H9 (cell line): ENCODE measurements around the gene CCDC148. TPM values are rescaled to one million over a fixed set of nuclear protein-coding genes. Genes with fewer than 3 reads are reported as not detected.

Experiments used
- DNase-seq: peaks from one replicate; pipeline ENCODE4 v3.0.0-alpha.2; 2017
- H2AFZ ChIP-seq: one replicate; pipeline ENCODE4 v1.6.1; 2013; ENCODE audit warnings: mild to moderate bottlenecking, low read length, control low read depth, moderate library complexity
- H2AK5ac ChIP-seq: 2 replicates; pipeline ENCODE4 v1.6.1; 2013; ENCODE audit warnings: low read length, control low read depth, mixed read lengths; ENCODE audit not compliant: insufficient read length
- H2BK120ac ChIP-seq: one replicate; pipeline ENCODE4 v1.6.1; 2013; ENCODE audit warnings: low read depth, mild to moderate bottlenecking, low read length, control low read depth, inconsistent platforms; ENCODE audit not compliant: poor library complexity, severe bottlenecking
- H2BK12ac ChIP-seq: 2 replicates; pipeline ENCODE4 v1.6.1; 2013; ENCODE audit warnings: low read length, control low read depth, mixed read lengths, low read depth; ENCODE audit not compliant: insufficient read length
- H2BK15ac ChIP-seq: 2 replicates; pipeline ENCODE4 v1.6.1; 2013; ENCODE audit warnings: low read depth, low read length, control low read depth
- H2BK20ac ChIP-seq: one replicate; pipeline ENCODE4 v1.6.1; 2013; ENCODE audit warnings: low read depth, mild to moderate bottlenecking, low read length, control low read depth, inconsistent platforms; ENCODE audit not compliant: poor library complexity, severe bottlenecking
- H2BK5ac ChIP-seq: 2 replicates; pipeline ENCODE4 v1.6.1; 2013; ENCODE audit warnings: low read length, control low read depth, mixed read lengths; ENCODE audit not compliant: insufficient read length
- H3K14ac ChIP-seq: 2 replicates; pipeline ENCODE4 v1.6.1; 2013; ENCODE audit warnings: low read length, control low read depth; ENCODE audit not compliant: insufficient read depth
- H3K18ac ChIP-seq: 2 replicates; pipeline ENCODE4 v1.6.1; 2013; ENCODE audit warnings: low read depth, mild to moderate bottlenecking, mixed read lengths, low read length, control low read depth; ENCODE audit not compliant: insufficient read length
- H3K23ac ChIP-seq: 2 replicates; pipeline ENCODE4 v1.6.1; 2013; ENCODE audit warnings: low read length, control low read depth, mixed read lengths, low read depth; ENCODE audit not compliant: insufficient read length
- H3K23me2 ChIP-seq: 2 replicates; pipeline ENCODE4 v1.6.1; 2013; ENCODE audit warnings: low read depth, mild to moderate bottlenecking, mixed read lengths, low read length, control low read depth; ENCODE audit not compliant: insufficient read length, poor library complexity, severe bottlenecking
- H3K27ac ChIP-seq: 2 replicates; pipeline ENCODE4 v1.5.1; 2013; ENCODE audit warnings: low read length, control low read depth, mixed read lengths, low read depth; ENCODE audit not compliant: insufficient read length
- H3K27me3 ChIP-seq: 2 replicates; pipeline ENCODE4 v1.6.1; 2013; ENCODE audit warnings: low read length, control low read depth, inconsistent platforms; ENCODE audit not compliant: insufficient read depth
- H3K4ac ChIP-seq: 2 replicates; pipeline ENCODE4 v1.6.1; 2013; ENCODE audit warnings: low read depth, mild to moderate bottlenecking, control low read depth, inconsistent platforms, low read length, moderate library complexity
- H3K4me1 ChIP-seq: 2 replicates; pipeline ENCODE4 v1.6.1; 2013; ENCODE audit warnings: low read length, control low read depth, inconsistent platforms; ENCODE audit not compliant: insufficient read depth
- H3K4me2 ChIP-seq: 2 replicates; pipeline ENCODE4 v1.6.1; 2013; ENCODE audit warnings: low read length, control low read depth, mixed read lengths; ENCODE audit not compliant: insufficient read length, insufficient read depth
- H3K56ac ChIP-seq: 2 replicates; pipeline ENCODE4 v1.6.1; 2013; ENCODE audit warnings: low read depth, mild to moderate bottlenecking, mixed read lengths, low read length, control low read depth; ENCODE audit not compliant: insufficient read length
- H3K79me1 ChIP-seq: 2 replicates; pipeline ENCODE4 v1.6.1; 2013; ENCODE audit warnings: low read depth, mild to moderate bottlenecking, moderate library complexity, low read length, control low read depth, inconsistent platforms; ENCODE audit not compliant: insufficient read depth, poor library complexity, severe bottlenecking
- H3K79me2 ChIP-seq: 2 replicates; pipeline ENCODE4 v1.6.1; 2013; ENCODE audit warnings: low read length, control low read depth, inconsistent platforms; ENCODE audit not compliant: insufficient read depth
- H3K9ac ChIP-seq: 2 replicates; pipeline ENCODE4 v1.6.1; 2013; ENCODE audit warnings: low read length, control low read depth, mixed read lengths; ENCODE audit not compliant: insufficient read length; ENCODE audit errors: extremely low read depth
- H3K9me3 ChIP-seq: one replicate; pipeline ENCODE4 v1.6.1; 2013; ENCODE audit warnings: low read depth, low read length, inconsistent platforms; ENCODE audit not compliant: control insufficient read depth
- H3T11ph ChIP-seq: one replicate; pipeline ENCODE4 v1.6.1; 2013; ENCODE audit warnings: mild to moderate bottlenecking, low read length, control low read depth, inconsistent platforms
- H4K20me1 ChIP-seq: one replicate; pipeline ENCODE4 v1.6.1; 2013; ENCODE audit not compliant: control insufficient read depth, insufficient read length, insufficient read depth
- H4K5ac ChIP-seq: 2 replicates; pipeline ENCODE4 v1.6.1; 2013; ENCODE audit warnings: low read depth, mild to moderate bottlenecking, mixed read lengths, low read length, control low read depth; ENCODE audit not compliant: insufficient read length
- H4K8ac ChIP-seq: replicated peaks from 2 replicates; pipeline ENCODE4 v1.6.1; 2013; ENCODE audit warnings: low read length, control low read depth, mixed read lengths, low read depth; ENCODE audit not compliant: insufficient read length
- H4K91ac ChIP-seq: 2 replicates; pipeline ENCODE4 v1.6.1; 2013; ENCODE audit warnings: low read depth, mild to moderate bottlenecking, moderate library complexity, mixed read lengths, low read length, control low read depth; ENCODE audit not compliant: insufficient read length
- H3K27ac Mint-ChIP-seq, 3 experiments: 2 replicates in 2 of 3; 3 replicates in 1 of 3; pipeline ENCODE4 v1.8.0; 2020 to 2021; ENCODE audit warnings: mixed read lengths in 3 of 3, mild to moderate bottlenecking in 1 of 3, moderate library complexity in 1 of 3
- H3K27me3 Mint-ChIP-seq: 2 replicates; pipeline ENCODE4 v1.8.0; 2021; ENCODE audit warnings: low read depth, mild to moderate bottlenecking, moderate library complexity, mixed read lengths
- H3K36me3 Mint-ChIP-seq, 3 experiments: 2 replicates in 2 of 3; 3 replicates in 1 of 3; pipeline ENCODE4 v1.8.0; 2020 to 2021; ENCODE audit warnings: low read depth in 3 of 3, mixed read lengths in 3 of 3; ENCODE audit not compliant: insufficient read depth in 1 of 3
- H3K4me1 Mint-ChIP-seq, 2 experiments: 2 replicates each; pipeline ENCODE4 v1.8.0; 2020; ENCODE audit warnings: mixed read lengths in 2 of 2
- H3K4me3 Mint-ChIP-seq, 2 experiments: 2 replicates in 1 of 2; 3 replicates in 1 of 2; pipeline ENCODE4 v1.8.0; 2020 to 2021; ENCODE audit warnings: mild to moderate bottlenecking in 2 of 2, mixed read lengths in 2 of 2, moderate library complexity in 1 of 2
- H3K9me3 Mint-ChIP-seq, 2 experiments: 2 replicates in 1 of 2; 3 replicates in 1 of 2; pipeline ENCODE4 v1.8.0; 2020; ENCODE audit warnings: mild to moderate bottlenecking in 2 of 2, mixed read lengths in 2 of 2, moderate library complexity in 1 of 2
- WGBS: extraction: QIAGEN DNeasy Blood & Tissue Kit; methylation state at CpG from one replicate; pipeline ENCODE4 v1.1.7; 2013; ENCODE audit warnings: missing lambda C conversion rate, low lambda C conversion rate, mixed read lengths; ENCODE audit not compliant: insufficient read length; ENCODE audit errors: extremely low coverage; 5-methylcytosine and 5-hydroxymethylcytosine counted together
- total RNA-seq: library from RNA; stranded (reverse); gene quantifications from 2 replicates; pipeline ENCODE4 v1.2.1, GENCODE V29; 2021
- TF ChIP-seq, protein P1 (sequence below): fragments of 200-600 bp; sonication (generic); conservative IDR thresholded peaks from 3 replicates; pipeline ENCODE4 v1.8.0; 2021; ENCODE audit warnings: antibody characterized with exemption, mild to moderate bottlenecking

Gene CCDC148
- total RNA-seq, 1 experiment from 2014 or later: 1.5 TPM

DNA sequence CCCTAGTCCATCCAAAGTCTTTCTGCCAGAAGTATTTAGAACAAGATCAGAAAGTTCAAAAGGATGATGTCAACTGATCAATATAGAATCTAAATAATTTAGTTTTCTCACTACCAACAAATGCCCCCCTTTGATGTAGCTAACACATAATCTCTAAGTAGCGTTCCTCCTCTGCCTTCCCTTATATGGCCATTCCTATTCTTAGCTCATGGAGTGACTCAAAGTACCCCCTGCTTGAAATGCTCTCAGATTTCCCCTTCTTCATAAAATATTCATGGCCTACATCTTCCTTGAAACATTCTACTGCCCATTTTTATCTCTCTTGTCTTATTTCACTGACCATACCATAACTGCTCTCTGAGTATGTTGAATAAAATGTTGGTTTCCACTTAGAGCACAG is 203.4 kb downstream of the CCDC148 start:
- H3K56ac ChIP-seq: no peak overlapping the region
- H2BK20ac ChIP-seq: no peak overlapping the region
- H2BK5ac ChIP-seq: no peak overlapping the region
- H2AFZ ChIP-seq: no peak overlapping the region
- no peak overlapping the region for H3K4ac ChIP-seq
- Mint-ChIP-seq H3K9me3 (no peaks in the 10 kb centered on the region), H3K27me3 (no peaks in the 10 kb centered on the region), H3K27ac (no peak overlapping the region), H3K4me3 (no peak overlapping the region), H3K4me1 (peaks cover 2 to 4% of the 10 kb centered on the region in 2 experiments), H3K36me3 (no peaks in the 10 kb centered on the region)
- no CpG with 5 or more reads among the region's 1 CpG for WGBS
- DNase-seq: no peak
- no peaks in the 10 kb centered on the region for H3K9me3 ChIP-seq
- H3K4me2 ChIP-seq: no peak overlapping the region
- H4K8ac ChIP-seq: no peak overlapping the region
- H3K18ac ChIP-seq: no peak overlapping the region
- no peaks in the 10 kb centered on the region for H3K27me3 ChIP-seq
- H3K4me1 ChIP-seq: no peaks in the 10 kb centered on the region
- H3K79me1 ChIP-seq: no peaks in the 10 kb centered on the region
- no peak overlapping the region for H3K9ac ChIP-seq
- H4K20me1 ChIP-seq: no peaks in the 10 kb centered on the region
- no peak overlapping the region for H4K91ac ChIP-seq
- H3K14ac ChIP-seq: no peak overlapping the region
- no peak overlapping the region for H2BK120ac ChIP-seq
- no peak overlapping the region for H3T11ph ChIP-seq
- no peak overlapping the region for H4K5ac ChIP-seq
- no peak overlapping the region for H3K27ac ChIP-seq
- H2BK15ac ChIP-seq: no peak overlapping the region
- no peaks in the 10 kb centered on the region for H3K79me2 ChIP-seq
- H2AK5ac ChIP-seq: no peak overlapping the region
- no peaks in the 10 kb centered on the region for H3K23me2 ChIP-seq
- TF ChIP-seq, protein P1, sequence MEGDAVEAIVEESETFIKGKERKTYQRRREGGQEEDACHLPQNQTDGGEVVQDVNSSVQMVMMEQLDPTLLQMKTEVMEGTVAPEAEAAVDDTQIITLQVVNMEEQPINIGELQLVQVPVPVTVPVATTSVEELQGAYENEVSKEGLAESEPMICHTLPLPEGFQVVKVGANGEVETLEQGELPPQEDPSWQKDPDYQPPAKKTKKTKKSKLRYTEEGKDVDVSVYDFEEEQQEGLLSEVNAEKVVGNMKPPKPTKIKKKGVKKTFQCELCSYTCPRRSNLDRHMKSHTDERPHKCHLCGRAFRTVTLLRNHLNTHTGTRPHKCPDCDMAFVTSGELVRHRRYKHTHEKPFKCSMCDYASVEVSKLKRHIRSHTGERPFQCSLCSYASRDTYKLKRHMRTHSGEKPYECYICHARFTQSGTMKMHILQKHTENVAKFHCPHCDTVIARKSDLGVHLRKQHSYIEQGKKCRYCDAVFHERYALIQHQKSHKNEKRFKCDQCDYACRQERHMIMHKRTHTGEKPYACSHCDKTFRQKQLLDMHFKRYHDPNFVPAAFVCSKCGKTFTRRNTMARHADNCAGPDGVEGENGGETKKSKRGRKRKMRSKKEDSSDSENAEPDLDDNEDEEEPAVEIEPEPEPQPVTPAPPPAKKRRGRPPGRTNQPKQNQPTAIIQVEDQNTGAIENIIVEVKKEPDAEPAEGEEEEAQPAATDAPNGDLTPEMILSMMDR: no peak
- H2BK12ac ChIP-seq: no peak overlapping the region
- no peak overlapping the region for H3K23ac ChIP-seq
